H1 (cell line): ENCODE results near the gene NELFB.

ENCODE experiments used
- EZH2 ChIP-seq: fragments of 200-600 bp; sonication (generic); IDR thresholded peaks from 2 replicates; pipeline ENCODE4 v1.7.1; 2012; ENCODE audit warnings: low read depth, mild to moderate bottlenecking, moderate library complexity, low read length, inconsistent platforms; ENCODE audit not compliant: severe bottlenecking
- RAD21 ChIP-seq, 2 experiments: IDR thresholded peaks in 1 of 2; conservative IDR thresholded peaks in 1 of 2; 2 replicates each; pipeline ENCODE4 v1.6.1; 2011; ENCODE audit warnings: low read depth in 2 of 2, low read length in 2 of 2, improper control_type of control experiment in 1 of 2, inconsistent platforms in 1 of 2, mild to moderate bottlenecking in 1 of 2, moderate library complexity in 1 of 2

- TF ChIP-seq RAD21 (IDR thresholded peaks at IDR 0.05 in 1 of 2, conservative IDR thresholded peaks at IDR 0.05 in 1 of 2; ENCODE audit: low read depth in 2 of 2, low read length in 2 of 2) (no peak), EZH2 (no peak)
These were observed 7.8 kb upstream of the NELFB start for GRCh38 chr9:137247135-137247915.
